Left renal cortex interstitium (tissue), 4 donors: ENCODE data around the gene THYN1. TPM values are rescaled to one million over a fixed set of nuclear protein-coding genes. Genes with fewer than 3 reads are reported as not detected.

Source experiments
- DNase-seq, 4 donors: peaks; one replicate each; pipeline ENCODE4 v3.0.0-alpha.2; 2013; ENCODE audit warnings: low read depth in 4 of 4, low spot score in 2 of 4, missing footprints in 1 of 4
- polyA plus RNA-seq, 4 donors: library from polyadenylated mRNA; unstranded; fragments of 120-200 nt; gene quantifications; one replicate each; pipeline ENCODE4 v1.2.1, GENCODE V29; 2013; ENCODE audit not compliant: insufficient read length in 4 of 4

Gene THYN1
- polyA plus RNA-seq, 4 donors = 68.0 to 81.0 (median 69.5) TPM

GRCh38 chr11:134226806-134227325 is 26.3 kb downstream of the THYN1 start:
- no peak for DNase-seq

DNA sequence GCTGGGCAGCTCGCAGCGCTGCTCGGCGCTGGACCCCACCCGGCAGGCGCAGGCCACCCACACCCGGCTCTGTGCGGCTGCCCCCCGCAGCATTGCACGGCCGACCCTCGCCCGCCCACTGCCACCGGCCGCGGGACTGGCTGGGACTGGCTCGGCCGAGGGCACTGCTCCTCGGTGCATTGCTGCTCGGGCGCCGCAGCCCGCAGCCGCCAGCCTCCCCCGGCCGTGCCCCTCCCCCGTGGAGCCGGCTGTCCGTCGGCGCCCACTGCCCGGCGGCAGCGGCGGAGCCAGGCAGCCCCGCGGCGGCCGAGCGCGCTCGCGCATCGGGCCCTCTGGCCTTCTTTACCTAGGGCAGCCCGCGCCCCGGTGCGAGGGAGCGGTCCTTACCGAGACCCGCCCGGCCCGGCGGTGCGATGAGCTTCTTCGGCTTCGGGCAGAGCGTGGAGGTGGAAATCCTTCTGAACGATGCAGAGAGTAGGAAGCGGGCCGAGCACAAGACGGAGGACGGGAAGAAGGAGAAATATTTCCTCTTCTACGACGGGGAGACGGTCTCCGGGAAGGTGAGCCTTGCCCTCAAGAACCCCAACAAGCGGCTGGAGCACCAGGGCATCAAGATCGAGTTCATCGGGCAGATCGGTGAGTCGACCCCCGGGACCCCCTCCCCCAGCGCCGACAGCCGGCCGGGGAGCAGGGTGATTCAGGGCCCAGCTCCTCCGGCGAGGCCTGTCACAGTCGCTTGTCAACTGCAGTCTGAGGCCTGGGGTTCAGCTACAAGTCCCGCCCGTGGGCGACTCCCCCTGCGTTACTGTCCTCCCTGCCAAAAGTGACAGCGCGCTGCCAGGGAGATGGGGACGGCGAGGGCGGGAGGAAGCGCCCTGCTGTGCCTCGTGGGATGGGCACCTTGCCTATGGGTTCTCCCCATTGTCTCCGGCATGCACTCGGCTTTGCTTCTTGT is 28.2 kb downstream of the THYN1 start:
- no peak for DNase-seq

DNA sequence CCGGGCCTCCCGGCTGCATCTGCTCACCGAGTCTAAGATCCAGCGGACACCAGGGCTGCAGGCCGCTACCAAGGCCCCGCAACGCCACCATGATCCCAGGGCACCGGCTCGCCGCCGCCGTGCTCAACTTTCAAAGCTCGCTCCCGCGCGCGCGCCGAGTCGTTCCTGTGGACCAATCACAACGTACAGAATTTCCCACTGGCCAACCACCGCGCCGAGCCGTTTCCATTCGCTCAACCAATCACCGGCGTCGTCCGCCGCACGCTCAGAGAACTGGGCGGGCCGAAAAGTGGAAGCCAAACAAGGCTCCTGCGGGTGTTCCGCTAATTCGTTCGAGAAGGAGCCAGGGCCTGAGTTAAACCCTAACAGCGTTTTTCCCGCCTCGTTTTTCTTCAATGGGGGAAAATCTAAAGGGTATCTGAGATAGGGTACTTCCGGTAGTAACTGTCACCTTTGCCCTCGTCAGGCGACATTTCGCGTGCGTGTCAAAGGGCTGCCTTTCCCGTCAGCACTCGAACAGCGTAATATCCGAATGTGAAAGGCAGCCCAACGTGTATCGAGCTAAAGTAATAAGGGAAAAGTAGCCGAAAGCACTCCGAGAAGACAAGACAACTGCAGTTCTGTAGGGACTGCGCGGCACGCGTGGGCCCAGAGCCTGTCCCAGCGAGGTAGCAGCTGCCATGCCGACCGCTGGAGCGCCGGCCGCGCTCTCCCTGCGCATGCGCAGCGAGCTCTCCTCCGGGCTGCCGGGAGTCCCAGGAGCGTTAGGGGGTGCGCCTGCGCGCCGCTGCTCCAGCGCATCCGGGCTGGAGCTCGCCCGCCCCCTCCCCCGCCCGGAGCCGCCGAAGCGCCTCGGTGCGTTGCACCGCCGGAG is 29.1 kb downstream of the THYN1 start, which contains the start of the genes NCAPD3 and VPS26B:
TSS of gene NCAPD3 (minus strand) at position 132 of the 874 bp plus-strand sequence. CDS start at position 91, 41 bp downstream.
TSS of gene VPS26B (plus strand) at position 836 of the 874 bp plus-strand sequence. CDS start 452 bp downstream, outside the sequence.
- DNase-seq = peak; percentile 89 to 96 (median 94)

DNA sequence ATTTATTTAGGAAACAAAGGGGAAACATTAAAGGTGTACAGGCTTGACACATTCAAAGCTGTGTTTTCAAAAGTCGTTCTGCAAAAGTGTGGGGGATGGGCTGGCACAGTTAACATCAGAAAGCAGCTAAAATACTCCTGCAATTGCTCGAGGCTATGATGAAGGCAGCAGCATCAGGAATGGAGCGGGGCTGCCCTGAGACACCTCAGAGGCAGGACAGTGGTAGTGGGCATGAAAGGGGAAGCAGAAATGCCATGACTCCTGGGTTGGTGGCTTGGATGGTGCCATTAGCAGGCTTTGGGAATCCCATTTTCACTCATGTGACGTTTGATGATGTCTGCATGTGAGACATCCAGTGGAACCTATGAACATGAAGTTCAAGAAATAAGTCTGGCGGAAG is 30.0 kb downstream of the THYN1 start:
- no peak for DNase-seq

- no peak for DNase-seq
Measured at GRCh38 chr11:134216816-134217215, 36.3 kb downstream of the THYN1 start.

DNA sequence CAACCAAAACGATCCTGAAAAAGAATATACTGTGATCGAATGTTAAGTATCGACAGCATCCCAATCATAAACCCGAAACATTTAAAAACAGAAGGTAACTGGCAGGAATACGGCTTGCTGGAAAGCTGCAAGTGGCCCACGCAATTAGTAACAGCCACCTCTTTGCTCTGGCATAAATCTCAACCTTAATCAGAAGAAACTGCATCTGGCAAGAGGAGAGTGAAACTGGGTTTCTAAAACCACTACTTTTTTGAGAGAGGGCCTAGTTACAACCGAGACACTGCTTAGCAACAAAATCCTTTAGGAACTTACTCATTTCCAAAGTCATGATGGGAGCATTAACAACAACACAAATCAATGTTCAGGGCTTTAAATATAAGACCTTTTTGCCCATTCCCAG is 37.3 kb downstream of the THYN1 start:
- DNase-seq = no peak

DNA sequence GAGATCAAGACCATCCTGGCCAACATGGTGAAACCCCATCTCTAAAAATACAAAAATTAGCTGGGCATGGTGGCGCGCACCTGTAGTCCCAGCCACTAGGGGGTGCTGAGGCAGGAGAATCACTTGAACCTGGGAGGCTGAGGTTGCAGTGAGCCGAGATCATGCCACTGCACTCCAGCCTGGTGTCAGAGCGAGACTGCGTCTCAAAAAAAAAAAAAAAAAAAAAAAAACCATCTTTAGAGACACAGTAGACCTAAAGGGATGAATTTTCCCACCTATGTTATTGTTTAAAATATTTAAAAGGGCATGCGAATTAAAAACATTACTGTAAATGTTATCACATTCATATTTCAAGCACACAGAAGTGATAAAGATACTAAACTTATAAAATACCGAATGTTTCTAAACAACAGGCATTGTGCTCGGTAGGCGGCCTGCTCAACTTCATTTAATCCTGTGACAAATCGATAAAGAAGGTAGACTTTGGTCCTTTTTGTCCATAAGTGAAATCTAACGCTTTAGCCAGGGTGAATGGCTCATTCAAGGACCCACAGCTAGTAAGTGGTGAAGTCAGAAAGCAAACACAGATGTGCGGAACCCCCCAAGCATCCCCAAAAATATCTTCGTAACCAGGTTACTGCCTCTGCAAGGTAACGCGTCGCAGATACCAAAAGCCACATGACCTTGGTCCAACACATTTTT is 45.5 kb downstream of the THYN1 start:
- DNase-seq = no peak

GRCh38 chr11:134206185-134206584 is 47.0 kb downstream of the THYN1 start:
- no peak for DNase-seq

- DNase-seq = no peak
Measured at GRCh38 chr11:134205729-134206128, 47.4 kb downstream of the THYN1 start.

DNA sequence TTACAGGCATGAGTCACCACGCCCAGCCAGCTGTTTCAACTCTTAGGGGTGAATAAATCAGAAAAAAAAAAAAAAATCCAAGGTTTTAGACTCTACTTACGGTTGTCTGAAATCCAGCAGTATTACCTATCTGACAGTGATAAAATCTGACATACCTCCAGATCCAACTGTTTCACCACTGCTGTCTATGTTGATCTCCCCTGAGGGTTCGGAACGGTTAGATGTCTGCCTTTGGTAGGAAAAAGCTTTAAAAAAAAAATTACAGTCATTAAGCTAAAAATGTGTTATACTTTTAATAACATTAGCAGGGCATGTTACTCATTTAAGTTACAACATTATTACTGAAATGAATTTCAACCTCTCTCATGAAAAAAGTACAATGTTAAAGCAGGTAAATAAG is 50.5 kb downstream of the THYN1 start:
- DNase-seq = no peak

DNA sequence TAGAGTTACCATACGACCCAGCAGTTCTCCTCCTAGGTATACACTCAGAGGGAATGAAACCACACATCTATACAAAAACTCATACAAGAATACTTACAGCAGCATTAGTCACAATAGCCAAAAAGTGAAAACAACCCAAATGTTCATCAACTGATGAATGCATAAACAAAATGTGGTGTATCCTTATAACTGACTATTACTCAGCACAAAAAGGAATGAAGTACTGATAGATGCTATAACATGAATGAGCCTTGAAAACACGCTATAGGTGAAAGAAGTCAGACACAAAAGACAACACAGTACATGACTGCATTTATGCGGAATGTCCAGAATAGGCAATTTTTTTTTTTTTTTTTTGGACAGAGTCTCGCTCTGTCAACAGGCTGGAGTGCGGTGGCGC is 52.5 kb downstream of the THYN1 start:
- no peak for DNase-seq

DNA sequence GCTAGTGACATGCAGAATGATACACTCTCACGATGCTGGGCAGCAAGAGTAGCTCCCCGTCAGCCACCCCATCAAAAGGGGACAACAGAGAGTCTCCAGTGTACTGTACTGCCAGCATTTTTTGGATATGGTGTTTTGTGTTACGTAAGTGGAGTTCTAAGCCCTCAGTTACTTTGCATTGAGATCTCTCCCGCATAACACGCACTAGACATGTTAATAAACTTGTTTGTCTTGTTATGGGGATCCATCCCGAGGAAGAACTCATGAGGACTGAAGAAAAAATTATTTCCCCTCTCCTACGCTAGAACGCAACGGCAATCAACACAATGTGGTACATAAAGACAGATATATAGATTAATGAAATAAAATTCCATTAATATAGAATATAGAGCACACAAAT is 53.6 kb downstream of the THYN1 start:
- no peak for DNase-seq

Other genes with a start within 250 kb of the THYN1 start
- gene JAM3, start 184.3 kb downstream of the THYN1 start, polyA plus RNA-seq = 10 to 100 TPM; 50.4 to 59.8 (median 52.5) TPM
- gene NCAPD3, start 29.4 kb downstream of the THYN1 start, polyA plus RNA-seq = 10 to 100 TPM; 24.0 to 38.7 (median 33.5) TPM
- gene VPS26B, start 28.7 kb downstream of the THYN1 start, polyA plus RNA-seq = 10 to 100 TPM; 45.3 to 66.2 (median 55.2) TPM
- 10 to 100 TPM; 36.2 to 55.8 (median 47.2) TPM for gene ACAD8, start 216 bp upstream of the THYN1 start, polyA plus RNA-seq
- 1 to 10 TPM; 1.1 to 2.1 (median 1.3) TPM for gene GLB1L3, start 23.0 kb upstream of the THYN1 start, polyA plus RNA-seq
- gene GLB1L2, start 78.6 kb upstream of the THYN1 start, polyA plus RNA-seq = 10 to 100 TPM; 21.0 to 22.6 (median 21.5) TPM
- gene B3GAT1, start 158.9 kb upstream of the THYN1 start, polyA plus RNA-seq = 1 to 10 TPM; 2.5 to 5.5 (median 4.1) TPM